ENCODE results near the gene TFR2. TPM values are rescaled to one million over a fixed set of nuclear protein-coding genes. Genes with fewer than 3 reads are reported as not detected.
A peak's percentile ranks its signal among the peaks of the same experiment; 100 is the strongest.

Gene TFR2
- polyA plus RNA-seq, 1 experiment = 0.49 TPM

DNA sequence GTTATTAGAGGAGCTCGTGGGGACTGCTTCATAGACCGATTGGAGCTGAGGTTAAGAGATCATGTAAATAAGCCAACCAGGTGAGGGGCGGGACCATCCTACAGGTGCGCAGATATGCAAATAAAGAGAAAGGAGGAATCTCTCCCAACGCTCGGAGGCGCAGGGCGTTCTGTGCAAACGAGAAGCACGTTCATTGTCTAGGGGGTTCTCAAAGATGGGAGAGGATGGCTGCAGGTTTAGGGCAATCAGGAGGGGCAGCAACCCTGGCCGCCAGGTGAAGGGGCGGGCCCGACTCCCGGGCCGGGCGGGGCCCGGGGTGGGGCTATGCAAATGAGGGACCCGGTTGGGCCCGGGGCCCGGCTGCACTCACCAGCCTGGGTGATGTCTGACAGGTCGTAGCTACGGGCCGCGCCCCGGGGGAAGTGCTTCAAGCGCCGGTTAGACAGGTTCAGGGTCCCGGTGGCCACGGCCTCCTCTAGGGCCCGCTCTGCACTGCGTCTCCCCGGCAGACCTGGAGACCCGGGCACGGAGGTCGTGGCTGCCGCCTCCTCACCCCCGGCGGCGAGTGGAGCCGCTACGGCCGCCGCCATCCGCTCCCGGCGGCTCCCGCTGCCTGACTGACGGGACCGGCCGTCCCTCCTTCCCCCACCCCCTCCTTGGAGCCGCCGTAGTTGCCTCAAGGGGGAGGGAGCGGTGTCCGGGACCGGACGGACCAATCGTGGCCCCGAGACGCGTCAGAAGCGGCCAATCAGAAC is 55.7 kb downstream of the TFR2 start, which contains the start of gene LRCH4:
Gene LRCH4, minus strand, starts transcription at position 619 of the 755 bp plus-strand sequence. Its CDS starts 29 bp downstream, at position 590.
- ChIA-PET CTCF (interaction anchor here (1.0 to 6.0 kb wide), 13 partner anchors 10 to 125 kb away, joined by 3 to 42 read pairs (median 5); partner anchors contain the start of genes GIGYF1 and PCOLCE), POLR2A (interaction anchor here (0.5 to 1.8 kb wide), 6 partner anchors 15 to 157 kb away, joined by 3 to 8 read pairs (median 3); partner anchors contain the start of genes MOSPD3, PCOLCE and ZCWPW1)
- peak within 1 kb of the TSS; percentile 98 for H3K4me3 ChIP-seq (ENCODE audit: low read depth, low read length)
- H3K36me3 ChIP-seq (ENCODE audit: control insufficient read depth, insufficient read depth, low read length) = peaks cover 11% of the 10 kb centered on the region
- no peaks in the 10 kb centered on the region for H3K27me3 ChIP-seq (ENCODE audit: control insufficient read depth, insufficient read depth, low read length)
- DNase-seq (ENCODE audit: low read depth) = no peak
- no peak for TF ChIP-seq CTCF (IDR thresholded peaks at IDR 0.05; ENCODE audit: insufficient read depth, low read depth, low read length)

DNA sequence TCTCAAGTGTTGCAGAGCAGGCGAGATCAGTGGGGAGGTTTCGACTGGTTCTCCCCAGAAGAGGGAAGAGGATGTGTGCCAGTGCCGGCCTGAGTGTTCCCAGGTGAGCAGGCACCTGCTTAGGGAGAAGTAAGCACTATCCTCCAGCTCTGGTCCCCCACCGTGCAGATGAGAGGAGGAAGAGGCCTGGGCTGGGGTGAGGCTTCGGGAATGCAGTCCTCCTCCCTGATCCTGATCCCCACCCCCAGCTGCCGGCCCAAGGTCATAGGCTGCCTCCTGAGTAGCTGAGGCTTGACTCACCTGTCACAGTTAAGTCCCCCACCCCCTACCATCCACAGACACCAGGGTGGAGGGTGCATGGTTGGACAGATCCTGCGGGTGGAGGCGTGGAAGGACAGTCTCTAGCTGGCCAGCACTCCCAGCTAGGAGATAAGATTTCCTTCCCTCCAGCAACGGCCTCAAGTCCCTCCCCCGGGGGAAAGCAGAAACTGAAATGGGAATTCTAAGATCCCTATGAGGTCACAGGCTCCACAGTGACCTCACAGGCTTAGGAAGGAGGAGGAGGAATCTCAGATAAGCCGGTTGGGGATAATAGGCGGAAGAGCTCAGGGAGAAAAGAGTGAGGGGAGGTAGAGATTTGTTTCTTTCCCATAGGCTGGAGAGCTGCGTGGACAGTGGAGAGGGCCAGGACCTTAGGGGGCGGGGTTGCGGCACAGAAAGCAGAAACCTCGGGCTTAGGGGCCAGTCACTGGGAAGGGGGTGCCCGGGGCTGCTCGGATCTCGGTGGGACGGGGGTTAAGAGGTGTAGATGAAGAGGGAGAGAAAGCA is 56.5 kb downstream of the TFR2 start:
- peaks cover 15% of the 10 kb centered on the region for H3K36me3 ChIP-seq (ENCODE audit: control insufficient read depth, insufficient read depth, low read length)
- ChIA-PET POLR2A (interaction anchor here (0.6 to 1.8 kb wide), 3 partner anchors 16 to 28 kb away, joined by 3 to 7 read pairs (median 3); partner anchors contain the start of genes MOSPD3 and PCOLCE), CTCF (interaction anchor here (0.6 to 6.0 kb wide), 10 partner anchors 10 to 124 kb away, joined by 3 to 42 read pairs (median 4); partner anchors contain the start of genes GIGYF1 and PCOLCE)
- H3K4me3 ChIP-seq (ENCODE audit: low read depth, low read length) = peak overlapping the region; percentile 98
- DNase-seq (ENCODE audit: low read depth) = no peak
- H3K27me3 ChIP-seq (ENCODE audit: control insufficient read depth, insufficient read depth, low read length) = no peaks in the 10 kb centered on the region
- TF ChIP-seq CTCF (IDR thresholded peaks at IDR 0.05; ENCODE audit: insufficient read depth, low read depth, low read length) = no peak

- POLR2A ChIA-PET = interaction anchor here (0.6 to 1.8 kb wide), 2 partner anchors 15 to 18 kb away, joined by 3 to 7 read pairs; partner anchors contain the start of gene PCOLCE
- peak overlapping the region; percentile 98 for H3K4me3 ChIP-seq (ENCODE audit: low read depth, low read length)
- CTCF ChIA-PET = interaction anchor here (0.6 to 6.0 kb wide), 8 partner anchors 11 to 107 kb away, joined by 3 to 42 read pairs (median 4); partner anchors contain the start of genes GIGYF1 and PCOLCE
- no peak for TF ChIP-seq CTCF (IDR thresholded peaks at IDR 0.05; ENCODE audit: insufficient read depth, low read depth, low read length)
- H3K27me3 ChIP-seq (ENCODE audit: control insufficient read depth, insufficient read depth, low read length) = no peaks in the 10 kb centered on the region
- H3K36me3 ChIP-seq (ENCODE audit: control insufficient read depth, insufficient read depth, low read length) = peaks cover 20% of the 10 kb centered on the region
- DNase-seq (ENCODE audit: low read depth) = no peak
Observed at GRCh38 chr7:100584054-100584682, 57.2 kb downstream of the TFR2 start.

DNA sequence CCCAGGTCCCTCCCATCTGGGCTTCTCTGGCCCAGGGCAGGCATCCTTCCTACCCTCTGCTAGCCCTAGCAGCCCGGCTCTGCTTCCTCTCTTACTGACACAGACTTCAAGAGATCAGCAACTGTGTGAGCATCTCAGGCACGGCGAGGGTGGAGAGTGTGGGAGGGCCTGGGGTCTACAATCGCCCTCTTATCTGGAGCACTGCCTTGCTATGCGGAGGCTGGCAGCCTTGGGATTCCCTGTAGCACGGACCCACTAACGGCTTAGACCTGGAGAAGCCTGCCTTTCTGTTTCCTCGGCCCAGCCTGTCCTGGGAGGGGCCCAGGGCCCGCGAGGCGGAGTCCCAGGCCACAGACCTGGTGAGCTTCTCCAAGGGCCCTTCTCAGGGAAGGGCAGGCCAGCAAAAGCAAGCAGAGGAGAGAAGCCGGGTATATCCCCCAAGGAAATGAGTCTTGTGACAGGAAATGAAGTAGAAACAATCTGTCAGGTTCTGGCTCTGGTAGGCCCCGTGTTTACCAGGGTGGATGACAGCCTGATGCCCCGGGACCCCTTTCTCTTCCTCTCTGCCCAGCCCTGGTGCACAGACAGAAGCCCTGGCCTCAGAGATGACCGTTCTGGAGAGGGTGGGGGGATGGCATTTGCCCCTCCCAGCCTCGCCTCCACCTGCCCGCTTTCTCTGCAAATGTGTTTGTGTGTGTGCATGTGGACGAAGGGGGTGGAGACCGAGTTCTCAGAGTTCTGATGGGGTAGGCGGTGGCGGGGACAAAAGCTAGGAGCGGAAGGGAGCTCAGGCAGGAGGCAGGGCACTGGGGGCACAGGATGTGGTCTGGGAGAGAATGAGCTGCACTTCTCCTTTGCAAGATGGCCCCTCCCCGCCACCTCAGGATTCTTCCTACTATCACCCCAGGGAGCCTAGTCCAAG is 58.0 kb downstream of the TFR2 start:
- no peak for DNase-seq (ENCODE audit: low read depth)

More for the DNA sequence above, 58.0 kb downstream of the TFR2 start:
- no peak for TF ChIP-seq CTCF (IDR thresholded peaks at IDR 0.05; ENCODE audit: insufficient read depth, low read depth, low read length)
- peak overlapping the region; percentile 98 for H3K4me3 ChIP-seq (ENCODE audit: low read depth, low read length)
- H3K36me3 ChIP-seq (ENCODE audit: control insufficient read depth, insufficient read depth, low read length) = peaks cover 26% of the 10 kb centered on the region
- no peaks in the 10 kb centered on the region for H3K27me3 ChIP-seq (ENCODE audit: control insufficient read depth, insufficient read depth, low read length)
- CTCF ChIA-PET = interaction anchor here (0.6 to 6.0 kb wide), 4 partner anchors 18 to 114 kb away, joined by 3 to 42 read pairs (median 17); partner anchors contain the start of gene GIGYF1
- POLR2A ChIA-PET = interaction anchor here (1.8 kb wide), 1 partner anchor 19 kb away, joined by 7 read pairs; the partner anchor contains the start of gene PCOLCE

Measured in BJ (cell line).